Mesenchymal stem cell (in vitro differentiated cells and primary cell): ENCODE data around the gene SCNN1A. TPM values are rescaled to one million over a fixed set of nuclear protein-coding genes. Genes with fewer than 3 reads are reported as not detected.

Experiments used
- DNase-seq: peaks from one replicate; pipeline ENCODE4 v3.0.0-alpha.2; 2013
- H2AFZ ChIP-seq: one replicate; pipeline ENCODE4 v1.6.1; 2013; ENCODE audit warnings: low read depth, mild to moderate bottlenecking, control low read depth, inconsistent platforms, low read length, moderate library complexity
- H2AK5ac ChIP-seq: 2 replicates; pipeline ENCODE4 v1.6.1; 2013; ENCODE audit warnings: low read length, moderate library complexity, mild to moderate bottlenecking, inconsistent platforms; ENCODE audit not compliant: severe bottlenecking
- H2BK120ac ChIP-seq: one replicate; pipeline ENCODE4 v1.6.1; 2013; ENCODE audit warnings: low read depth, mild to moderate bottlenecking, inconsistent platforms, low read length, moderate library complexity
- H2BK12ac ChIP-seq, 2 experiments: one replicate each; pipeline ENCODE4 v1.6.1; 2013; ENCODE audit warnings: inconsistent platforms in 2 of 2, low read length in 2 of 2, mild to moderate bottlenecking in 2 of 2, moderate library complexity in 2 of 2, control low read depth in 1 of 2
- H2BK15ac ChIP-seq: one replicate; pipeline ENCODE4 v1.6.1; 2013; ENCODE audit warnings: mild to moderate bottlenecking, low read depth, inconsistent platforms; ENCODE audit not compliant: poor library complexity, severe bottlenecking
- H2BK5ac ChIP-seq: 2 replicates; pipeline ENCODE4 v1.6.1; 2013; ENCODE audit warnings: low read depth, mild to moderate bottlenecking, low read length, control low read depth, inconsistent platforms; ENCODE audit not compliant: poor library complexity, severe bottlenecking
- H3K14ac ChIP-seq, 2 experiments: one replicate each; pipeline ENCODE4 v1.6.1; 2013; ENCODE audit warnings: inconsistent platforms in 2 of 2, low read length in 2 of 2, control low read depth in 1 of 2, mild to moderate bottlenecking in 1 of 2, moderate library complexity in 1 of 2
- H3K18ac ChIP-seq, 2 experiments: one replicate each; pipeline ENCODE4 v1.6.1; 2013; ENCODE audit warnings: inconsistent platforms in 2 of 2, low read length in 2 of 2, control low read depth in 1 of 2, low read depth in 1 of 2, mild to moderate bottlenecking in 1 of 2
- H3K23ac ChIP-seq, 2 experiments: one replicate each; pipeline ENCODE4 v1.6.1; 2013; ENCODE audit warnings: inconsistent platforms in 2 of 2, low read length in 2 of 2, mild to moderate bottlenecking in 2 of 2, moderate library complexity in 2 of 2, control low read depth in 1 of 2
- H3K27ac ChIP-seq: 2 replicates; pipeline ENCODE4 v1.5.1; 2013; ENCODE audit warnings: mild to moderate bottlenecking, moderate library complexity, low read length, control low read depth, inconsistent platforms; ENCODE audit not compliant: poor library complexity, severe bottlenecking
- H3K27me3 ChIP-seq, 2 experiments: 2 replicates each; pipeline versions ENCODE4 v1.6.1 to v1.7.0; 2013; ENCODE audit warnings: low read length in 2 of 2, mild to moderate bottlenecking in 2 of 2, moderate library complexity in 2 of 2, control low read depth in 1 of 2, inconsistent platforms in 1 of 2; ENCODE audit not compliant: control insufficient read depth in 1 of 2, insufficient read depth in 1 of 2
- H3K36me3 ChIP-seq, 2 experiments: 2 replicates each; pipeline versions ENCODE4 v1.6.1 to v1.7.0; 2013; ENCODE audit warnings: low read length in 2 of 2, control low read depth in 1 of 2, inconsistent platforms in 1 of 2, low read depth in 1 of 2, mild to moderate bottlenecking in 1 of 2; ENCODE audit not compliant: insufficient read depth in 2 of 2, control insufficient read depth in 1 of 2
- H3K4ac ChIP-seq, 2 experiments: one replicate each; pipeline ENCODE4 v1.6.1; 2013; ENCODE audit warnings: inconsistent platforms in 2 of 2, low read length in 2 of 2, mild to moderate bottlenecking in 2 of 2, moderate library complexity in 2 of 2, control low read depth in 1 of 2, low read depth in 1 of 2
- H3K4me1 ChIP-seq: 2 replicates; pipeline ENCODE4 v1.6.1; 2013; ENCODE audit warnings: low read depth, low read length, control low read depth; ENCODE audit not compliant: control insufficient read depth, insufficient read depth
- H3K4me2 ChIP-seq: 2 replicates; pipeline ENCODE4 v1.6.1; 2013; ENCODE audit warnings: low read length, mild to moderate bottlenecking, inconsistent platforms; ENCODE audit not compliant: poor library complexity, severe bottlenecking
- H3K4me3 ChIP-seq, 2 experiments: 2 replicates each; pipeline versions ENCODE4 v1.5.1 to v1.7.0; 2013; ENCODE audit warnings: low read length in 2 of 2, mild to moderate bottlenecking in 2 of 2, control low read depth in 1 of 2, low read depth in 1 of 2; ENCODE audit not compliant: insufficient read depth in 1 of 2
- H3K79me1 ChIP-seq: replicated peaks from 2 replicates; pipeline ENCODE4 v1.6.1; 2013; ENCODE audit warnings: mild to moderate bottlenecking, control low read depth, low read length, inconsistent platforms; ENCODE audit not compliant: poor library complexity, severe bottlenecking
- H3K9ac ChIP-seq: 2 replicates; pipeline ENCODE4 v1.7.0; 2013; ENCODE audit warnings: mild to moderate bottlenecking, low read length, moderate library complexity
- H3K9me3 ChIP-seq: 2 replicates; pipeline ENCODE4 v1.7.0; 2013; ENCODE audit warnings: mild to moderate bottlenecking, low read length; ENCODE audit not compliant: control insufficient read depth
- H4K8ac ChIP-seq: one replicate; pipeline ENCODE4 v1.6.1; 2013; ENCODE audit warnings: inconsistent platforms, mild to moderate bottlenecking, low read length, moderate library complexity
- H4K91ac ChIP-seq: one replicate; pipeline ENCODE4 v1.6.1; 2013; ENCODE audit warnings: mild to moderate bottlenecking, low read length, inconsistent platforms
- WGBS: methylation state at CpG from one replicate; pipeline ENCODE4 v1.1.7; 2013; ENCODE audit warnings: mixed read lengths; 5-methylcytosine and 5-hydroxymethylcytosine counted together
- small RNA-seq: library from polyadenylated mRNA; stranded (forward); fragments of <200 nt; extraction: miRNeasy Mini kit (QIAGEN cat#:217004); gene quantifications from one replicate; pipeline ENCODE3, GENCODE V24; 2013; ENCODE audit warnings: low read depth

SCNN1A gene

GRCh38 chr12:6302621-6303020 is 72.7 kb downstream of the SCNN1A start:
- 70% methylated on average over 3 of the region's 3 CpGs for WGBS
- no peak overlapping the region for H3K27ac ChIP-seq
- H3K27me3 ChIP-seq = peaks cover 0 to 11% of the 10 kb centered on the region in 2 experiments
- no peaks in the 10 kb centered on the region for H3K36me3 ChIP-seq
- H2BK15ac ChIP-seq = no peak overlapping the region
- H3K18ac ChIP-seq = no peak overlapping the region
- H3K79me1 ChIP-seq = no peaks in the 10 kb centered on the region
- no peak overlapping the region for H3K4me3 ChIP-seq
- no peak overlapping the region for H3K4me2 ChIP-seq
- H3K9me3 ChIP-seq = no peaks in the 10 kb centered on the region
- no peak overlapping the region for H2AFZ ChIP-seq
- no peak overlapping the region for H2BK120ac ChIP-seq
- H4K8ac ChIP-seq = no peak overlapping the region
- no peak overlapping the region for H3K14ac ChIP-seq
- no peak overlapping the region for H2AK5ac ChIP-seq
- H3K9ac ChIP-seq = no peak overlapping the region
- no peak overlapping the region for H2BK5ac ChIP-seq
- H2BK12ac ChIP-seq = no peak overlapping the region
- no peak for DNase-seq
- H3K4ac ChIP-seq = no peak overlapping the region
- H4K91ac ChIP-seq = no peak overlapping the region
- H3K23ac ChIP-seq = no peak overlapping the region
- H3K4me1 ChIP-seq = no peaks in the 10 kb centered on the region

- H3K4me2 ChIP-seq = no peak overlapping the region
- no peak overlapping the region for H3K9ac ChIP-seq
- no peaks in the 10 kb centered on the region for H3K4me1 ChIP-seq
- no peak overlapping the region for H3K14ac ChIP-seq
- no peak overlapping the region for H2BK15ac ChIP-seq
- no peak overlapping the region for H4K91ac ChIP-seq
- no peak overlapping the region for H4K8ac ChIP-seq
- 97% methylated on average over 6 of the region's 7 CpGs for WGBS
- H3K23ac ChIP-seq = no peak overlapping the region
- no peak overlapping the region for H2BK12ac ChIP-seq
- H3K79me1 ChIP-seq = no peaks in the 10 kb centered on the region
- no peak overlapping the region for H3K4me3 ChIP-seq
- no peak overlapping the region for H2AK5ac ChIP-seq
- no peak overlapping the region for H2AFZ ChIP-seq
- no peak overlapping the region for H2BK120ac ChIP-seq
- DNase-seq = no peak
- no peak overlapping the region for H3K4ac ChIP-seq
- no peak overlapping the region for H3K27ac ChIP-seq
- peaks cover 0 to 3% of the 10 kb centered on the region in 2 experiments for H3K27me3 ChIP-seq
- H2BK5ac ChIP-seq = no peak overlapping the region
- H3K18ac ChIP-seq = no peak overlapping the region
- H3K36me3 ChIP-seq = no peaks in the 10 kb centered on the region
- H3K9me3 ChIP-seq = no peaks in the 10 kb centered on the region
Observed at GRCh38 chr12:6301721-6302120, 73.6 kb downstream of the SCNN1A start.

GRCh38 chr12:6297170-6297569 is 78.2 kb downstream of the SCNN1A start:
- no peak overlapping the region for H3K4ac ChIP-seq
- H2BK5ac ChIP-seq = no peak overlapping the region
- 96% methylated on average over 9 of the region's 10 CpGs for WGBS
- DNase-seq = no peak
- H3K9me3 ChIP-seq = no peaks in the 10 kb centered on the region
- no peak overlapping the region for H2BK12ac ChIP-seq
- H3K23ac ChIP-seq = no peak overlapping the region
- H3K79me1 ChIP-seq = no peaks in the 10 kb centered on the region
- no peak overlapping the region for H2BK120ac ChIP-seq
- peaks cover 4% of the 10 kb centered on the region for H3K4me1 ChIP-seq
- no peak overlapping the region for H4K8ac ChIP-seq
- H3K36me3 ChIP-seq = no peaks in the 10 kb centered on the region
- no peak overlapping the region for H2BK15ac ChIP-seq
- no peaks in the 10 kb centered on the region for H3K27me3 ChIP-seq
- no peak overlapping the region for H3K4me3 ChIP-seq
- H2AFZ ChIP-seq = no peak overlapping the region
- no peak overlapping the region for H4K91ac ChIP-seq
- no peak overlapping the region for H2AK5ac ChIP-seq
- H3K4me2 ChIP-seq = no peak overlapping the region
- no peak overlapping the region for H3K14ac ChIP-seq
- no peak overlapping the region for H3K9ac ChIP-seq
- no peak overlapping the region for H3K18ac ChIP-seq
- H3K27ac ChIP-seq = no peak overlapping the region

Small RNA genes within 50 kb of the gene (small RNA-seq; reads per million reads assigned to genes)
- not detected for gene RN7SL391P
